ENCODE results near the gene TEAD3.
"Not testable (repeated sequence)": the region's sequence is repeated elsewhere in the genome, so short reads cannot be mapped to it uniquely, and the experiment has no call there.

Gene TEAD3

GRCh38 chr6:35451354-35452182 is 45.3 kb downstream of the TEAD3 start:
- DNase-seq (ENCODE audit: low read depth) = no peak

- DNase-seq (ENCODE audit: low read depth) = no peak
Observed at GRCh38 chr6:35449287-35449881, 47.5 kb downstream of the TEAD3 start.

GRCh38 chr6:35448191-35448590 is 48.7 kb downstream of the TEAD3 start:
- DNase-seq (ENCODE audit: low read depth) = no peak

- DNase-seq (ENCODE audit: low read depth) = no peak
Observed at GRCh38 chr6:35445691-35446090, 51.2 kb downstream of the TEAD3 start.

GRCh38 chr6:35443341-35444030 is 53.4 kb downstream of the TEAD3 start:
- no peak for DNase-seq (ENCODE audit: low read depth)

GRCh38 chr6:35442693-35443092 is 54.2 kb downstream of the TEAD3 start:
- DNase-seq (ENCODE audit: low read depth) = no peak

GRCh38 chr6:35441642-35442041 is 55.2 kb downstream of the TEAD3 start:
- DNase-seq (ENCODE audit: low read depth) = no peak

- DNase-seq (ENCODE audit: low read depth) = no peak
Observed at GRCh38 chr6:35441205-35441604, 55.7 kb downstream of the TEAD3 start.

- no peak for DNase-seq (ENCODE audit: low read depth)
Observed at GRCh38 chr6:35439308-35439707, 57.6 kb downstream of the TEAD3 start.

GRCh38 chr6:35438378-35439065 is 58.4 kb downstream of the TEAD3 start:
- not testable (repeated sequence) for DNase-seq (ENCODE audit: low read depth)

- no peak for DNase-seq (ENCODE audit: low read depth)
Observed at GRCh38 chr6:35436071-35436857, 60.6 kb downstream of the TEAD3 start.

- no peak for DNase-seq (ENCODE audit: low read depth)
Observed at GRCh38 chr6:35435074-35435837, 61.6 kb downstream of the TEAD3 start.

GRCh38 chr6:35432702-35433101 is 64.2 kb downstream of the TEAD3 start:
- not testable (repeated sequence) for DNase-seq (ENCODE audit: low read depth)

- DNase-seq (ENCODE audit: low read depth) = no peak
Observed at GRCh38 chr6:35432291-35432690, 64.6 kb downstream of the TEAD3 start.

- DNase-seq (ENCODE audit: low read depth) = no peak
Observed at GRCh38 chr6:35429463-35429862, 67.4 kb downstream of the TEAD3 start.

- no peak for DNase-seq (ENCODE audit: low read depth)
Observed at GRCh38 chr6:35428421-35429149, 68.3 kb downstream of the TEAD3 start.

- no peak for DNase-seq (ENCODE audit: low read depth)
Observed at GRCh38 chr6:35427851-35428321, 69.0 kb downstream of the TEAD3 start.

- DNase-seq (ENCODE audit: low read depth) = no peak
Observed at GRCh38 chr6:35427435-35427834, 69.4 kb downstream of the TEAD3 start.

GRCh38 chr6:35426074-35426473 is 70.8 kb downstream of the TEAD3 start:
- DNase-seq (ENCODE audit: low read depth) = no peak

- no peak for DNase-seq (ENCODE audit: low read depth)
Observed at GRCh38 chr6:35425284-35425683, 71.6 kb downstream of the TEAD3 start.
